Lung (tissue), 12 donors: Measurements from ENCODE around the gene NHLH1. TPM values are rescaled to one million over a fixed set of nuclear protein-coding genes. Genes with fewer than 3 reads are reported as not detected.

Experiments
- ATAC-seq: fragments of 200-7000 bp; cut with Tn5 transposase; one replicate; pipeline ENCODE4 v1.9.1; 2020; ENCODE audit warnings: moderate number of reproducible peaks; ENCODE audit not compliant: insufficient read depth, low FRiP score
- DNase-seq, 3 donors: peaks; one replicate each; pipeline ENCODE4 v3.0.0-alpha.2; 2013 to 2017
- H3K27ac ChIP-seq, 2 donors: one replicate each; pipeline ENCODE4 v1.5.1; 2013; ENCODE audit warnings: mild to moderate bottlenecking in 2 of 2, moderate library complexity in 2 of 2, control low read depth in 1 of 2, inconsistent platforms in 1 of 2, low read depth in 1 of 2, low read length in 1 of 2
- H3K27me3 ChIP-seq, 3 donors: one replicate each; pipeline ENCODE4 v1.5.1; 2013; ENCODE audit warnings: low read length in 2 of 3; ENCODE audit not compliant: control insufficient read depth in 3 of 3, insufficient read depth in 3 of 3
- H3K36me3 ChIP-seq, 4 donors: one replicate each; pipeline ENCODE4 v1.5.1; 2013; ENCODE audit warnings: low read length in 4 of 4, mild to moderate bottlenecking in 1 of 4, moderate library complexity in 1 of 4; ENCODE audit not compliant: control insufficient read depth in 4 of 4, insufficient read depth in 4 of 4
- H3K4me1 ChIP-seq, 5 donors: one replicate each; pipeline ENCODE4 v1.5.1; 2013; ENCODE audit warnings: low read length in 5 of 5, mild to moderate bottlenecking in 2 of 5, moderate library complexity in 1 of 5; ENCODE audit not compliant: control insufficient read depth in 5 of 5, insufficient read depth in 5 of 5
- H3K4me3 ChIP-seq: one replicate; pipeline ENCODE4 v1.5.1; 2013; ENCODE audit warnings: mild to moderate bottlenecking, control low read depth, moderate library complexity
- H3K9ac ChIP-seq, 2 donors: one replicate each; pipeline ENCODE4 v1.5.1; 2013; ENCODE audit warnings: low read length in 2 of 2, control low read depth in 1 of 2; ENCODE audit not compliant: insufficient read depth in 1 of 2
- H3K9me3 ChIP-seq, 4 donors: one replicate each; pipeline ENCODE4 v1.5.1; 2013; ENCODE audit warnings: low read length in 3 of 4, mild to moderate bottlenecking in 1 of 4, moderate library complexity in 1 of 4; ENCODE audit not compliant: control insufficient read depth in 4 of 4, insufficient read depth in 3 of 4
- CTCF ChIP-seq: IDR thresholded peaks from 2 replicates; pipeline ENCODE4 v1.5.1; 2012; ENCODE audit warnings: mild to moderate bottlenecking; ENCODE audit errors: control extremely low read depth, extremely low read depth
- WGBS, 2 donors: extraction: QIAGEN DNeasy Blood & Tissue Kit; methylation state at CpG; one replicate each; pipeline ENCODE4 v1.1.7; 2013; 5-methylcytosine and 5-hydroxymethylcytosine counted together
- polyA plus RNA-seq, 2 donors: library from polyadenylated mRNA; stranded (reverse); fragments of 200-250 nt; gene quantifications; one replicate each; pipeline ENCODE4 v1.2.1, GENCODE V29; 2013
- total RNA-seq, 2 donors: library from RNA; depleted of rRNA in 1 of 2; stranded (reverse); fragments of >200 nt in 1 of 2; gene quantifications; one replicate each; pipeline ENCODE4 v1.2.1, GENCODE V29; 2014 to 2021
- donor health status: control.
- donor health status: control.
- donor health status: Bipolar disorder and iron deficiency.
- donor health status: healthy.
- donor health status: DM: yes; HTN: yes; CAD: no.

The NHLH1 gene
- total and polyA plus RNA-seq, 4 donors: 0.09 to 0.21 (median 0.15) TPM

DNA sequence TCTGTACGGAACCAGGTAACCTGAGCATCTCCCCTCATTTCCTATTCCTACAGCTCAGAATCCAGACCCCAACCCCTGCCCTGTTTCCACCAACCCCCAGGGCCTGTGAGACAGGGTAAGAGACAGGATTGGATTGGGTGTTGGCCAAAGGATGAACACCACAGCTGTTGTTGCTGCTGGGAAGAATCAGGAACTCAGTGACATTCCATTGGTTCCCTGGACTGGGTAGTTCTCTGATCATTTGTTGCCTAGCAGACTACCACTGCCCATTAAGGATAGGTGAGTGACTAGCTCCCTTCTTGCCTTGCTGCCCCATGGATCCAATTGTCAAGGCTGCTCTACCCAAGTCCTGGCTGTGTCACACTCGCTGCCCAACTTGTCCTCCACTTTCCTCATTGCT, 13.6 kb upstream of the NHLH1 start:
- Histone ChIP-seq H3K9ac (no peak overlapping the region), H3K4me1 (peaks cover 0 to 7% (median 0%) of the 10 kb centered on the region in 5 donors), H3K27ac (no peak overlapping the region), H3K4me3 (no peak overlapping the region), H3K27me3 (no peaks in the 10 kb centered on the region), H3K36me3 (peaks cover 49 to 73% (median 62%) of the 10 kb centered on the region in 4 donors), H3K9me3 (peaks cover 0 to 5% (median 0%) of the 10 kb centered on the region in 4 donors)
- DNase-seq (no peak), ATAC-seq (no peak)
- no peak for TF ChIP-seq CTCF
- WGBS, 2 donors: 96 to 100% methylated on average over 2 of the region's 2 CpGs

DNA sequence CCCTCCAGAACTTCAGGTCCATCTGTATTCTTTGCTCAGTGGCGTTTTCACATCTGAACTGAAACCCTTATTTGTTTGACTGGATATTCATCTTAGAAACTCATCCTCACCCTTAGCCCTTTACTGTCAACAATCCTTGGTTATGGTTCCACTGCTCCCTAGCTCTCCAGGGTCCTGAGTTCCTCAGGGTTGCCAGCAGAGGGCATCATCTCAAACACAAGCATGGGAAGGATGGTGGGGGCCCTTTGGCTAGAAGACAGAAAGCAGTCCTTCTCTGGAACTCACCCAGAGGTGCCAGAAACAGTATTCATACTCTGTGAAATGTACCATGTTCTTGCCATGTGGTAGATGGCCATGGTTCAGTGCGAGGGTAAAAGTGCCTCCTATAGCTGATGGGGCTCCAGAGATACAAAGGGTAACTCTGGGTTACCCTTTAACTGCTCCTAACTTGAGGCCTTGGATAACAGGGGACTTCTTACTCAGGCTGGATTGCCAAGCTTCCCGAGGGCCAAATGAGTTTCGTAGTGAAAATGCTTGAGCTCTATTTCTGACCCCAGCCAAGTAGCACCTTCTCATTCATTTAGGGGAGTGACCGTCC, 12.4 kb upstream of the NHLH1 start:
- ATAC-seq (no peak), DNase-seq (no peak)
- 76 to 86% methylated on average over 5 of the region's 5 CpGs for WGBS, 2 donors
- Histone ChIP-seq H3K4me1 (peaks cover 0 to 7% (median 0%) of the 10 kb centered on the region in 5 donors), H3K36me3 (peaks cover 49 to 71% (median 56%) of the 10 kb centered on the region in 4 donors), H3K9ac (no peak overlapping the region), H3K9me3 (peaks cover 0 to 5% (median 0%) of the 10 kb centered on the region in 4 donors), H3K4me3 (no peak overlapping the region), H3K27ac (no peak overlapping the region), H3K27me3 (no peaks in the 10 kb centered on the region)
- TF ChIP-seq CTCF: no peak

DNA sequence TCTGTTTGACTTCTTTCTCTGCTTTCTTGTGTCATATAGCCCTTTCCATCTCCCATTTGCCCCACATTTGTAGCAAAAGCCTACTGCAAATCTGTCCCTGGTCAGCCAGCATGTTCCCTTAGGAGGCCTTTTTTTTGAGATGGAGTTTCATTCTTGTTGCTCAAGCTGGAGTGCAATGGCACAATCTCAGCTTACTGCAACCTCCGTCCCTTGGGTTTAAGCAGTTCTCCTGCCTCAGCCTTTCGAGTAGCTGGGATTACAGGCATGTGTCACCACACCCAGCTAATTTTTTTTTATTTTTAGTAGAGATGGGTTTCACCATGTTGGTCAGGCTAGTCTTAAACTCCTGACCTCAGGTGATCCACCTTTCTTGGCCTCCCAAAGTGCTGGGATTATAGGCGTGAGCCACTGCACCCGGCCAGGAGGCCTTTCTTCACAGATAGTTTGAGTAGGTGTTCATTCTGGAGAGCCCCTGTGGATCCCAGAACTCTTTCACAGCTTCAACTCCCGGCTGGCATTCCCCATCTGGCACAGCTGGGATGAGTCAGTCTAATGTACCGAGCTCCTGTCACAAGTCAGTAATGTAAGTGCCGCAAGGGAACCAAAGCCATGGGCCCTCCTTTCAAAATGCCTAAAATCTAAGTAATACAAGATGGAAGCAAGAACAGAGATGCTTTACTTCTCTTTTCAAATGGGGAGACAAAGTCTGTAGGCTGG, 9.4 kb upstream of the NHLH1 start:
- WGBS, 2 donors: 88 to 90% methylated on average over 7 of the region's 7 CpGs
- no peak for ATAC-seq

More for the DNA sequence above, 9.4 kb upstream of the NHLH1 start:
- peaks cover 0 to 5% (median 0%) of the 10 kb centered on the region in 4 donors for H3K9me3 ChIP-seq
- no peaks in the 10 kb centered on the region for H3K4me1 ChIP-seq
- no peaks in the 10 kb centered on the region for H3K27me3 ChIP-seq
- no peak for TF ChIP-seq CTCF
- no peak overlapping the region for H3K9ac ChIP-seq
- no peak overlapping the region for H3K4me3 ChIP-seq
- DNase-seq: no peak
- peaks cover 38 to 64% (median 46%) of the 10 kb centered on the region in 4 donors for H3K36me3 ChIP-seq
- H3K27ac ChIP-seq: no peak overlapping the region
